Skeletal muscle satellite cell (primary cell): ENCODE measurements around the gene RASAL2.

Experiments used
- H3K27me3 ChIP-seq: 2 replicates; pipeline ENCODE4 v1.7.0; 2013; ENCODE audit warnings: low read length; ENCODE audit not compliant: control insufficient read depth, insufficient read depth
- H3K36me3 ChIP-seq: 2 replicates; pipeline ENCODE4 v1.7.0; 2013; ENCODE audit warnings: mild to moderate bottlenecking, control low read depth, low read length; ENCODE audit not compliant: insufficient read depth
- H3K4me1 ChIP-seq: 2 replicates; pipeline ENCODE4 v1.7.0; 2013; ENCODE audit warnings: low read length; ENCODE audit not compliant: control insufficient read depth, insufficient read depth
- H3K4me2 ChIP-seq: 2 replicates; pipeline ENCODE4 v1.7.0; 2013; ENCODE audit warnings: mild to moderate bottlenecking, low read length
- H3K4me3 ChIP-seq: 2 replicates; pipeline ENCODE4 v1.7.0; 2013; ENCODE audit warnings: low read length
- H3K9ac ChIP-seq: 2 replicates; pipeline ENCODE4 v1.7.0; 2013; ENCODE audit warnings: mild to moderate bottlenecking, low read depth, low read length, moderate library complexity
- H3K9me3 ChIP-seq: replicated peaks from 2 replicates; pipeline ENCODE4 v1.7.0; 2013; ENCODE audit warnings: mild to moderate bottlenecking, control low read depth, low read length

Gene RASAL2

DNA sequence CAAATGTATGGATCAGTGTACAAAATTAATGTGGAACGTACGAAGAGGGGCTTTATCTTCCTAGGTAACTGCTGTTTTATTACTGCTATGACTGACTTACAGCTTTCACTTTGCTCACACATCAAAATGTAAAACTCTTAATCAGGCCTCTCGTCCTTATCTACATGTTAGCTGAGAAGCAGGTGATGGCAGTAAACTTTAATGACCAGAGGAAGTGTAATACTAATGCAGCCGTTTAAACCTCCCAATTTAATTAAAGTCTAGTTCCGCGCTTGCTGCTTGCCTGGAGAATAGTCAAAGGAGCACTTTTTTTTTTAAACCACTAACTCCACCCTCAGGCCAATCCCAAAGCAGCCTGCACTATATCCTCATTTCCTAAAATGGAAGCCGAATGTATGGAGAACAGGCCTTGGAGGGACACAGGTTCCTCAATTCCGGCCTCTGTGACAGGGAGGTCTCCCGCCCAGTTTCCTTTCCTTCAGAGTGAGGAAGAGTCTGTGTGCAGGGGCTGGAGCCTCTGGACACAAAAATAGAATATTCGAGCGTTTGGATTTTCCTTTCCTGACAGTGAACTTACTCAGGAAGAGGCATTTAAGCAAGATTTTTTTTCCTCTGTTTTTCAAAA is 36.7 kb upstream of the RASAL2 start:
- H3K9ac ChIP-seq = peak overlapping the region; percentile 81
- H3K4me1 ChIP-seq = peaks cover 71% of the 10 kb centered on the region
- H3K9me3 ChIP-seq = no peaks in the 10 kb centered on the region
- H3K36me3 ChIP-seq = no peaks in the 10 kb centered on the region
- H3K4me3 ChIP-seq = no peak overlapping the region
- H3K27me3 ChIP-seq = no peaks in the 10 kb centered on the region
- peak overlapping the region; percentile 65 for H3K4me2 ChIP-seq

DNA sequence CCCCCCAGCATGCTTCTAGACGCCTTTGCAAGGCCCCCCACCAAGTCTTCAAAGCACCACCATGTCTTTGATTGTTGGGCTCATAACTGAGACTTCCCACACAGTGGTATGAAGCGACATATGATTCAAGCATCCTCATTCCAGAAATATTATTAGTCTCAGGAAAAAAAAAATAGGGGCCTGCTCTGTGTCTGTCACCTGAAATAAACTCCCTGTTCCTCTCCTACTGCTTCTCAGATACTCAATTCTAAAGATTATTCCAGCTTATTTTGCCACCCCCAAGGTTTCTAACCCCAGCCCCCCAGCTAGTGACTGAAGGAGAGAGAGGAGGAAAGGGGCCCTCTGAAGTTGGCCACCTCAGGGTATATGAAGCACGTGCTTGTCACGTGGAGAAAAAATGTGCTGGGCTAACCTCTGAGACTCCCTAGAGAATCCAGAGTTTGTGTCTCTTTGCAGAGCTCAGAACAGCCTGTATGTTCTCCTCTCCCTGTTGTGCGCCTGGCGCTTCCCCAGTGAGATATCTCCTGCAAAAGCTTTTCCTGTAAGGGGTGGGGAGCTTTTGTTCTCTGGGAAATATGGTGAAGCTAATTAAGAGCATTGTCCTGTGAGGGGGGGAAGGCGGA is 35.9 kb upstream of the RASAL2 start:
- H3K9me3 ChIP-seq = no peaks in the 10 kb centered on the region
- peak overlapping the region; percentile 31 for H3K4me3 ChIP-seq
- H3K36me3 ChIP-seq = no peaks in the 10 kb centered on the region
- peak overlapping the region; percentile 65 for H3K4me2 ChIP-seq
- H3K4me1 ChIP-seq = peaks cover 64% of the 10 kb centered on the region
- peak overlapping the region; percentile 81 for H3K9ac ChIP-seq
- no peaks in the 10 kb centered on the region for H3K27me3 ChIP-seq

DNA sequence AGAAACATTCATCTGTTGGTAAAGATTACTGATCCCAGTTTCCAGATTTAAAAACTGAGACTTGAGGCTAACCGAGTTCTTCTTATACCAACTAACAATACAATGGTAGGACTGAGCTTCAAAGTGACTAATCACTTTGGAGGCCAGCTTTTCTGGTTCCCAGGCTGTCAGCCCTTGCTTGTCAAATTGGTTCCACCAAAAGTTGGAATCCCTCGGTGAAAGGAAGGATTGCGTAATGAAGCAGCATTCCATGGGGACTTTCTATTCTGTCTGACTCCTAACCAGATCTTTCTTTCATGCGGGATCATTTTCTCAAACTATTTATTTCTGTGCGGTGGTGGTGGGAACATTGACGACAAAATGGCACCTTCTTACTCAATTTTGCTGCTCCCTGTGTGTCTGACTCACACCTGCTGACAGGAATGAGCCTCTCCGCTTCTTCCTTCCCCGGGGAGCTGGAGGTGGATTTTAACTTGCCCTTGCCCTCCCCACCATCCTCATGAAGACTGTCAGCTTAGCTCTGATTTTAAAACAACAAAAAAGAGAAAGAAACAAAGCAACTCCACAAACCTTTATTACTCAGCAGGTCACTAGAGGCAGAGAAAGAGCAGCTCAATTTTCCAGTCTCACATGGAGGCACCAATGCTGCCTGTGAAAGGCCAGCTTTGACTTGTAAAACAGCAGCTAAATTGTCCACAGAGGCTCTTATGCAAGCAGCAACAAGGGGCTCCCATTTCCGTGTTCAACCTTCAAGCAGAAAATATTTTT is 32.9 kb upstream of the RASAL2 start:
- H3K9me3 ChIP-seq = no peaks in the 10 kb centered on the region
- H3K36me3 ChIP-seq = no peaks in the 10 kb centered on the region
- peak overlapping the region; percentile 10 for H3K4me3 ChIP-seq
- H3K27me3 ChIP-seq = no peaks in the 10 kb centered on the region
- H3K9ac ChIP-seq = peak overlapping the region; percentile 14
- peak overlapping the region; percentile 59 for H3K4me2 ChIP-seq
- H3K4me1 ChIP-seq = peaks cover 45% of the 10 kb centered on the region

DNA sequence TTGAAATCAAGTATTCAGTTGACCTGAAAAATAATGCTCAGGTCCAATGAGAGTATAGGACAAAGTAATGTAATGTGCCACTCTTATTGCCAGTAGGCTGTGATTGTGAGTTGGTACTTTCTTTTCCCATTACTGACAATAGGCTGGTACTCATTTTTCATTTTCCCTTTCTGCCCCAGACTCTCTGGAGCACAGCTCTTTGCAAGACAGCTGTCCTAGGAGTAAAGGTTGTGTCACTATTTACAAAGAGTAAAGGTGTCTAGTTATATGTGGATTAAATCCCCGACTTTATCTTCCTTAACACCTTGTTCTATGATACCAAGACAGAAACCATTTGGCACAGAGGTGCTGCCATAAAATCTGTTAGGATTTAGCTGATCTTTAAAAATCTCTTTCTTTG is 32.3 kb upstream of the RASAL2 start:
- Histone ChIP-seq H3K4me3 (no peak overlapping the region), H3K4me1 (peaks cover 41% of the 10 kb centered on the region), H3K9ac (peak overlapping the region; percentile 14), H3K27me3 (no peaks in the 10 kb centered on the region), H3K36me3 (no peaks in the 10 kb centered on the region), H3K9me3 (no peaks in the 10 kb centered on the region), H3K4me2 (peak overlapping the region; percentile 59)

DNA sequence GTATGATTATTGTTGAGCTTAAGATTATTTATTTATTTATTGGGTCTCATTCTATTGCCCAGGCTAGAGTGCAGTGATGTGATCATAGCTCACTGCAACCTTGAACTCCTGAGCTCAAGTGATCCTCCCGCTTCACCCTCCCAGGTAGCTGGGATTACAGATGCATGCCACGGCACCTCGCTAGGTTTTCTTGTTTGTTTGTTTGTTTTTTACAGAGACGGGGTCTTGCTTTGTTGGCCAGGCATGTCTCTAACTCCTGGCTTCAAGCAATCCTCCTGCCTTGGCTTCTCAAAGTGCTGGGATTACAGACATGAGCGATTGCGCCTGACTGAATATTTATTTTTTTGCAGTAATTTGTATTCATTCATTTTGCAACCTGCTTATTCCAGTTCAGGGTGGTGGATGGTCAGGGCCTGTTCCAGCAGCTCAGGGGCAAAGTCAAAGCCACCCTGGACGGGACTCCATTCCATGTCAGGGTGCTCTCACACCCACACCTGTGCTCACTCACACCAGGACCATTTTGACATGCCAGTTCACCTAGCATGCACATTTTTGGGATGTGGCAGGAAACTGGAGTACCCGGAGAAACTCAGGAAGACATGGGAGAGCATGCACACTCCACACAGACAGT is 29.6 kb upstream of the RASAL2 start:
- H3K9ac ChIP-seq = no peak overlapping the region
- H3K36me3 ChIP-seq = no peaks in the 10 kb centered on the region
- H3K4me1 ChIP-seq = peaks cover 19% of the 10 kb centered on the region
- H3K27me3 ChIP-seq = no peaks in the 10 kb centered on the region
- H3K4me2 ChIP-seq = no peak overlapping the region
- no peak overlapping the region for H3K4me3 ChIP-seq
- no peaks in the 10 kb centered on the region for H3K9me3 ChIP-seq

DNA sequence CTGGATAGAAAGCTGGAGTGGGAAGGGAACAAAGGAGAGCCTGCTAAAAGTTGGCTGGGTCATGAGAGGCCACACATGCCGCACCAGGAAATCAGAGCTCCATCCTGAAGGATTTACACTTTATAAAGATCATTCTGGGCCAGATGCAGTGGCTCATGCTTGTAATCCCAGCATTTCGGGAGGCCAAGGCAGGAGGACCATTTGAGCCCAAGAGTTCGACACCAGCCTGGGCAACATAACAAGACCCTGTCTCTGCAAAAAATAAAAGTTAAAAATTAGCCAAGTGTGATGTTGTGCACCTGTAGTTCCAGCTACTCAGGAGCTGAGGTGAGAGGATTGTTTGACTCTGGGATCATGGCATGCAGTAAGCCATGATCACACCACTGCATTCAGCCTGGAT is 28.7 kb upstream of the RASAL2 start:
- Histone ChIP-seq H3K9me3 (no peaks in the 10 kb centered on the region), H3K4me3 (no peak overlapping the region), H3K27me3 (no peaks in the 10 kb centered on the region), H3K4me1 (peaks cover 16% of the 10 kb centered on the region), H3K4me2 (no peak overlapping the region), H3K36me3 (no peaks in the 10 kb centered on the region), H3K9ac (no peak overlapping the region)

DNA sequence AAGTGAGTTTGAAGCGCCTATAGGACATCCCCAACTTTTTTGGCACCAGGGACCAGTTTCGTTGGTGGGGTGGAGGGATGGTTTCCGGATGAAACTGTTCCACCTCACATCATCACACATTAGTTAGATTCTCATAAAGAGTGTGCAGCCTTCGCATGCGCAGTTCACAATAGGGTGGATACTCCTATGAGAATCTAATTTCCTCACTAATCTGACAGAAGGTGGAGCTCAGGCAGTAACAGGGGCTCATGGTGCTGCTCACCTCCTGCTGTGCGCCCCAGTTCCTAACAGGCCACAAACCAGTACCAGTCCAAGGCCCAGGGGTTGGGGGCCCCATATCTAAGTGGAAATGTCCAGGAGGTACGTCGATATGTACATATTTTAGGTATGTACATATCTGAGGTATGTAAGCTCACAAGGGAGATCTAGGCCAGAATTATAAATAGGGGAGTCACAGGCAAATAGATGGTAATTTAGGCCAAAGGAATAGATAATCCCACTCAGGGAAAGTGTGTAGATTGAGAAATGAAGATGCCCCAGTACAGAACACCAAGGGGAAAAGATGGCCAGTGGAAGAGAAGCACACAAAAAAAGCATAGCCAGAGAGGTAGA is 27.5 kb upstream of the RASAL2 start:
- H3K36me3 ChIP-seq = no peaks in the 10 kb centered on the region
- H3K9me3 ChIP-seq = no peaks in the 10 kb centered on the region
- no peaks in the 10 kb centered on the region for H3K27me3 ChIP-seq
- peaks cover 5% of the 10 kb centered on the region for H3K4me1 ChIP-seq
- H3K4me3 ChIP-seq = no peak overlapping the region
- no peak overlapping the region for H3K4me2 ChIP-seq
- H3K9ac ChIP-seq = no peak overlapping the region

DNA sequence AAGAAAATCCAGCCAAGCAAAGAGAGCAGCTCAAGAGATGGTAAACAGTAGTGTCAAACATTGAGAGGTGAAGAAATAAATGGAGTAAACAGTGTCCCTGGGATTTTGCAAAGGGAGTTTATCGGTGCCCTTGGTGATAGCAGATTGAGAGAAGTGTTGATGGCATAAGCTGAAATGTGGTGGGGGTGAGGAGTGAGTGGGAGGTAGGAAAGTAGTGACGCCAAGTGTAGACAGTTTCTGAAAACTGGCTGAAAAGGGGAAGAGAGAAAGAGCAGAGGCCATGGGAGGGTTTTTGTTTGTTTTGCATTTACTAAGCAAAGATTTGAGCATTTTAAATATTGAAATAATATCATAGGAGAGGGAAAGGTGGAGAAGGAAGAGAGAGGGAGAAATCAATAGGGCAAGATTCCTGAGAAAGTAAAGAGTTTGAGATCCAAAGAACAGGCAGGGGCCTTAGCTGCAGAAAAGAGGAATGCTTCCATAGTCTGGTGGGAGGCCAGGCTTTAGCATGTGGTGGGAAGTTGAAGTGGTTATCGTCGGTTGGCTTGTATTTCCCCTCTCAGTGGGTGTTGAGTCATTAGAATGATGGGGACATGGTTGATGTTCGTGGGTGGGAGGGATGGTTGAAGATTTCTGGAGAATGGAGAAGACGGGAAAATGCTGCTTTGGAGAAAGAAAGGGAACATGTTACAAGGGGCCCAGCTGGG is 26.8 kb upstream of the RASAL2 start:
- Histone ChIP-seq H3K36me3 (no peaks in the 10 kb centered on the region), H3K9me3 (no peaks in the 10 kb centered on the region), H3K4me1 (no peaks in the 10 kb centered on the region), H3K27me3 (no peaks in the 10 kb centered on the region), H3K9ac (no peak overlapping the region), H3K4me3 (no peak overlapping the region), H3K4me2 (no peak overlapping the region)

DNA sequence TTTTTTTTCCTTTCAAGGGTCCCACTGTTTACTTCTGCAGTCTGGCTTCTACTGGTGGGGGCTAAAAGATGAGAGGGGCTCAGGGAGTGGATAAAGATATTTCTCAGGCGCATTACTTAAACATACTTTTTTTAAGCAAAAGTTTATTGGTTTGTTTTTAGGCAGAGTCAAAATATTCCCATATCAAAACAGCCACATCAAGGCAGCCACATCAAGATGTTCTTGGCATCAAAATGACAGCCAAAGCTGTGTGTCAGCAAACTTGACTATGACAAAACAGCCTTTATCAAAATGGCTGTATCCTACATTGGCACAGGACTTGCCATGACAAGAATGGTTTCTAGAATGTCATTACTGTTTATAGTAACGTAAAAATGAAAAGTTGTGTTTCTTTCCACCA is 22.1 kb upstream of the RASAL2 start:
- Histone ChIP-seq H3K9me3 (no peaks in the 10 kb centered on the region), H3K4me1 (no peaks in the 10 kb centered on the region), H3K27me3 (no peaks in the 10 kb centered on the region), H3K9ac (no peak overlapping the region), H3K36me3 (no peaks in the 10 kb centered on the region), H3K4me3 (no peak overlapping the region), H3K4me2 (no peak overlapping the region)

DNA sequence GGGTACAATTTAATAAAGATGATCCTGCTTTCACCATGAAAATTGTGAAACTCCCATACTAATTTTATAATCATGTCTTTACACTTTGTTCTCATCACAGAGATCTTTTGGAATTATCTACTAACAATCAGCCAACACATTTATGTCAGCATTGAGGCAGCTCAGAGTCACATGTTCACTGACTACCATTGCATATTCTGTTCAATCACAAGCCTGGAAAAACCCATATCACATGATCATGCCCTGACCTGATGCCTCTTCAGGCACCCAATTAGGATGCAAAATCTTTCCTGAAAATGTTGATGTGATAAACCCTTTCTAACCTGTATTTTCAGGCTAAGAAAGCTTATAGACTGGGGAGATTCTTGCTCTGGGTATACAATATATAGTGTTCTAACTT is 21.6 kb upstream of the RASAL2 start:
- H3K4me1 ChIP-seq = no peaks in the 10 kb centered on the region
- H3K9ac ChIP-seq = no peak overlapping the region
- H3K4me3 ChIP-seq = no peak overlapping the region
- H3K36me3 ChIP-seq = no peaks in the 10 kb centered on the region
- H3K9me3 ChIP-seq = no peaks in the 10 kb centered on the region
- H3K27me3 ChIP-seq = no peaks in the 10 kb centered on the region
- H3K4me2 ChIP-seq = no peak overlapping the region

DNA sequence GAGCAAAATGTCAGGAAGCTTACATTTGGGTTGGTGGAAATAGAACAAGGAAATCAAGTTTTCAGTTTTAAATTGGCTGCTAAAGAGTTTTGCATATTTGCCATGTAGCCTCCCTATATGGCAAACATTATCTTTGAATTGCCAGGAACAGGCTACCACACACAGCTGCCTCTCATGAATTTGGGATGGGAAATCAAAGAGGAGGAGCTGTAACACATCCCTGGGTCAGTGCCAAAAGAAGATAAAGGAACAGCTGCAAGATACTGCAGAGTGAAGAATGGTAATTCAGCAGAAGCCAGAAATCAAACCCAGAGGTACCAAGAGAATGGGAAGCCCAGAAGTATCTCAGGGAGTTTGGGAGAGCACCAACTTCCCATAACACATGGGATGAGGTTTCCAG is 18.6 kb upstream of the RASAL2 start:
- Histone ChIP-seq H3K4me1 (no peaks in the 10 kb centered on the region), H3K4me2 (no peak overlapping the region), H3K9me3 (no peaks in the 10 kb centered on the region), H3K27me3 (no peaks in the 10 kb centered on the region), H3K36me3 (no peaks in the 10 kb centered on the region), H3K9ac (no peak overlapping the region), H3K4me3 (no peak overlapping the region)
